Calu3 (cell line): Measurements from ENCODE around the gene OR2V2. TPM values are rescaled to one million over a fixed set of nuclear protein-coding genes. Genes with fewer than 3 reads are reported as not detected.

Experiments
- BruUV-seq: library from RNA; stranded (reverse); fragments of 400-500 nt; replicated peaks from 2 replicates; lab custom pipeline; 2021; lab: Mats Ljungman, UMichigan
- CTCF ChIA-PET: fragments of 300-600 bp; sonication (Branson Sonifier 250); formaldehyde crosslinking; loops from one replicate; lab custom pipeline; 2022; ENCODE audit warnings: antibody characterized with exemption; lab: Charles Lee
- DNase-seq: peaks from one replicate; pipeline ENCODE4 v3.0.0; 2022
- H3K27ac Mint-ChIP-seq: one replicate; pipeline ENCODE4 v1.8.0; 2022; ENCODE audit warnings: mixed read lengths; ENCODE audit not compliant: unreplicated experiment
- H3K27me3 Mint-ChIP-seq: one replicate; pipeline ENCODE4 v1.8.0; 2022; ENCODE audit warnings: mixed read lengths; ENCODE audit not compliant: unreplicated experiment
- H3K36me3 Mint-ChIP-seq: one replicate; pipeline ENCODE4 v1.8.0; 2022; ENCODE audit warnings: mild to moderate bottlenecking, moderate library complexity, mixed read lengths; ENCODE audit not compliant: insufficient read depth, unreplicated experiment
- H3K4me1 Mint-ChIP-seq: one replicate; pipeline ENCODE4 v1.8.0; 2022; ENCODE audit warnings: mild to moderate bottlenecking, low read depth, mixed read lengths; ENCODE audit not compliant: unreplicated experiment
- H3K4me3 Mint-ChIP-seq: one replicate; pipeline ENCODE4 v1.8.0; 2022; ENCODE audit warnings: mild to moderate bottlenecking, low read depth, moderate library complexity, mixed read lengths; ENCODE audit not compliant: unreplicated experiment
- H3K9me3 Mint-ChIP-seq: one replicate; pipeline ENCODE4 v1.8.0; 2022; ENCODE audit warnings: low read depth, mixed read lengths; ENCODE audit not compliant: unreplicated experiment
- CTCF ChIP-seq: fragments of 200-600 bp; IDR thresholded peaks from one replicate; pipeline ENCODE4 v1.8.0; 2022; ENCODE audit warnings: antibody characterized with exemption; ENCODE audit not compliant: unreplicated experiment
- intact Hi-C: fragments of 100-400 bp; cut with micrococcal nuclease; formaldehyde crosslinking; loops from one replicate; pipeline ENCODE4 v1.10.0; 2022; ENCODE audit not compliant: unreplicated experiment
- total RNA-seq: library from RNA; stranded (reverse); gene quantifications from 2 replicates; pipeline ENCODE4 v1.2.3, GENCODE V29; 2022

The OR2V2 gene
- total RNA-seq, 1 experiment from 2014 or later, result not detected

GRCh38 chr5:181163487-181164075 is 16.2 kb downstream of the OR2V2 start:
- BruUV-seq, result no TSS peak
- peaks cover 23% of the 10 kb centered on the region for H3K27me3 Mint-ChIP-seq
- CTCF ChIA-PET, result no interaction called here

GRCh38 chr5:181164076-181164952 is 16.9 kb downstream of the OR2V2 start:
- DNase-seq, result no peak
- CTCF ChIA-PET, result no interaction called here
- Mint-ChIP-seq H3K4me3 (no peak overlapping the region), H3K27me3 (peaks cover 30% of the 10 kb centered on the region), H3K4me1 (peaks cover 30% of the 10 kb centered on the region), H3K36me3 (peaks cover 10% of the 10 kb centered on the region), H3K9me3 (no peaks in the 10 kb centered on the region), H3K27ac (no peak overlapping the region)
- intact Hi-C loops, result no loop called here
- TF ChIP-seq CTCF, result no peak
- no TSS peak for BruUV-seq

More at GRCh38 chr5:181163487-181164075, 16.2 kb downstream of the OR2V2 start:
- Mint-ChIP-seq H3K4me3 (no peak overlapping the region), H3K4me1 (peaks cover 26% of the 10 kb centered on the region), H3K36me3 (peaks cover 6% of the 10 kb centered on the region), H3K27ac (no peak overlapping the region), H3K9me3 (no peaks in the 10 kb centered on the region)
- intact Hi-C loops, result no loop called here
- TF ChIP-seq CTCF, result no peak
- DNase-seq, result no peak

DNA sequence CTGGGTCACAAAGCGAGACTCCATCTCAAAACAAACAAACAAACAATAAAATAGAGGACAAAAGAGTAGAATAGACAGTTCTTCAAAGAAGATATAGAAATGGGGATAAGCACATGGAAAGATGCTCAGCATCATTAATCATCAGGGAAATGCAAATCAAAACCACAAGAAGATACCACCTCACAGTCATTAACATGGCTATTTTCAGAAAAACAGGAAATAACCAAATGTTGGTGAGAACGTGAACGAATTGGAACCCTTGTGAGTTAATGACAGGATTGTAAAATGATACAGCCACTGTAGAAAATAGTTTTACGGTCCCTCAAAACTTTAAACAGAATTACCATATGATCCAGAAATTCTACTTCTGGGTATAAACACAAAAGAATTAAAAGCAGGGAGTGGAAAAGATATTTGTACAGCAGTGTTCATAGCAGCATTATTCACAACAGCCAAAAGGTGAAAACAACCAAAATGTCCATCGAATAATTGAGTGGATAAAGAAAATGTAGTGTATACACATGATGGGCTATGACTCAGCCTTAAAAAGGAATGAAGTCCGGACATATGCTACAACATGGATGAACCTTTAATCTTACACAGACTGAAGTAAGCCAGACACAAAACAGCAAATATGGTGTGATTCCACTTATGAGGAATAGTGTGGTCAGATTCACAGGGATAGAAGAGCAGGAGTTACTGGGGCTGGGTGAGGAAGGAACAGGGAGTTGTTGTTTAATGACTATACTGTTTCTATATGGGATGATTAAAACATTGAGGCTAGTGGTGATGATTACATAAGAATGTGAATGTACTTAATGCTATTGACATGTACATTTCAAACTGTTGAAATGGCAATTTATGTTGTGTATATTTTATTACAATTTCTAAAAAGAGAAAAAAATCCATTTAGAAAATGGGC is 19.7 kb downstream of the OR2V2 start:
- H3K27me3 Mint-ChIP-seq, result peaks cover 50% of the 10 kb centered on the region
- DNase-seq, result no peak
- no peak overlapping the region for H3K4me3 Mint-ChIP-seq
- peaks cover 22% of the 10 kb centered on the region for H3K36me3 Mint-ChIP-seq
- no TSS peak for BruUV-seq
- H3K27ac Mint-ChIP-seq, result no peak overlapping the region
- intact Hi-C loops, result no loop called here
- CTCF ChIA-PET, result no interaction called here
- peaks cover 42% of the 10 kb centered on the region for H3K4me1 Mint-ChIP-seq
- TF ChIP-seq CTCF, result no peak
- no peaks in the 10 kb centered on the region for H3K9me3 Mint-ChIP-seq

DNA sequence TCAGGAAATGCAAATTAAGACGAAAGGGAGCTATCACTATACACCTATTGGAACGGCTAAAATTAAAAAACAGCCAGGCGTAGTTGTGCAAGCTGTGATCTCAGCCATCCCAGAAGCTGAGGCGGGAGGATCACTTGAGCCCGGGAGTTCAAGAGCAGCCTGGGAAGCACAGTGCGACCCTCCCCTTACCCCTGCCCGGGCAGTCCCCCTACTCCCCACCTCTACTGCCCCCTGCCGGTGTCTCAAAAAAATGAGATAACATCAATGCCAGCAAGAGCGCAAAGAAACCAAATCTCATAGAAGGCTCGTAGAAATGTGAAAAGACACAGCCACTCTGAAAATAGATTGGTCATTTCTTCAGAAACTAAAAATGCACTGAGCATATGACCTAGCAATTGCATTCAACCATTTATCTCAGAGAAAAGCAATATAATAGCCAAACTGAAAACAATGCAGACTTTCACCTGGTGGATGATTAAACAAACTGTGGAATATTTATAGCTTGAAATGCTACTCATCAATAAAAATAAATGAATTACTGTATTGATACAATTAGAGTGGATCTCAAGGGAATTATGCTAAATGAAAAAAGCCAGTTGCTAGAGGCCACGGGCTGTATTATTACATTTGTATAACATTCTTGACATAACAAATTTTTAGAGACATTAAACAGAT is 20.6 kb downstream of the OR2V2 start:
- CTCF ChIA-PET, result interaction anchor here (1.2 kb wide), 1 partner anchor 16 kb away, joined by 3 read pairs; no protein-coding TSS in a partner anchor
- DNase-seq, result peak; percentile 61

More for the DNA sequence above, 20.6 kb downstream of the OR2V2 start:
- H3K4me3 Mint-ChIP-seq, result no peak overlapping the region
- peaks cover 50% of the 10 kb centered on the region for H3K27me3 Mint-ChIP-seq
- H3K9me3 Mint-ChIP-seq, result no peaks in the 10 kb centered on the region
- no peak overlapping the region for H3K27ac Mint-ChIP-seq
- intact Hi-C loops, result no loop called here
- TF ChIP-seq CTCF, result peak; percentile 60
- H3K4me1 Mint-ChIP-seq, result peaks cover 44% of the 10 kb centered on the region
- peaks cover 22% of the 10 kb centered on the region for H3K36me3 Mint-ChIP-seq
- BruUV-seq, result no TSS peak
